HFF-Myc (cell line): Measurements from ENCODE around the gene ZNF410.
"Not testable (repeated sequence)": the region's sequence is repeated elsewhere in the genome, so short reads cannot be mapped to it uniquely, and the experiment has no call there.

Source experiments
- DNase-seq: peaks from one replicate; pipeline ENCODE4 v3.0.0-alpha.2; 2011; ENCODE audit warnings: low read depth; ENCODE audit errors: extremely low read depth
- H3K4me3 ChIP-seq: replicated peaks from 2 replicates; pipeline ENCODE4 v1.5.1; 2011; ENCODE audit warnings: low read depth, mild to moderate bottlenecking, control low read depth, low read length
- CTCF ChIP-seq: IDR thresholded peaks from 2 replicates; pipeline ENCODE4 v1.5.1; 2012; ENCODE audit warnings: mild to moderate bottlenecking, low read depth, low read length, control low read depth; ENCODE audit errors: missing control alignments

ZNF410 gene

GRCh38 chr14:73887318-73887616 lies 608 bp downstream of the ZNF410 start:
- no peak for DNase-seq
- TF ChIP-seq CTCF, result no peak
- H3K4me3 ChIP-seq, result peak overlapping the region; percentile 94

- TF ChIP-seq CTCF, result no peak
- H3K4me3 ChIP-seq, result peak overlapping the region; percentile 94
- no peak for DNase-seq
These were observed 1.2 kb downstream of the ZNF410 start for GRCh38 chr14:73887694-73888459.

- peak overlapping the region; percentile 94 for H3K4me3 ChIP-seq
These were observed 1.7 kb downstream of the ZNF410 start for GRCh38 chr14:73888460-73888725.

GRCh38 chr14:73888971-73889370 lies 2.3 kb downstream of the ZNF410 start:
- no peak overlapping the region; the same call in 1 of the 2 replicates for H3K4me3 ChIP-seq
- TF ChIP-seq CTCF, result no peak
- DNase-seq, result no peak

More at GRCh38 chr14:73888460-73888725, 1.7 kb downstream of the ZNF410 start:
- TF ChIP-seq CTCF, result no peak
- no peak for DNase-seq

GRCh38 chr14:73889376-73889775 lies 2.7 kb downstream of the ZNF410 start:
- no peak for DNase-seq
- no peak overlapping the region for H3K4me3 ChIP-seq
- no peak for TF ChIP-seq CTCF

GRCh38 chr14:73894180-73894687 lies 7.6 kb downstream of the ZNF410 start:
- not testable (repeated sequence) for H3K4me3 ChIP-seq

GRCh38 chr14:73895939-73896338 lies 9.3 kb downstream of the ZNF410 start:
- DNase-seq, result no peak
- TF ChIP-seq CTCF, result no peak
- H3K4me3 ChIP-seq, result no peak overlapping the region

More at GRCh38 chr14:73894180-73894687, 7.6 kb downstream of the ZNF410 start:
- not testable (repeated sequence) for DNase-seq
